GM21526 (cell line): ENCODE measurements around the gene CEP89.
A peak's percentile ranks its signal among the peaks of the same experiment; 100 is the strongest.
"Not testable (repeated sequence)": the region's sequence is repeated elsewhere in the genome, so short reads cannot be mapped to it uniquely, and the experiment has no call there.

Experiments used
- ATAC-seq: cut with Tn5 transposase; IDR thresholded peaks from one replicate; pipeline ENCODE4 v1.9.1; 2021; ENCODE audit warnings: moderate library complexity; ENCODE audit not compliant: unreplicated experiment, low FRiP score

CEP89 gene

GRCh38 chr19:32896516-32897214, 75.1 kb downstream of the CEP89 start:
- no peak for ATAC-seq

- ATAC-seq: peak; percentile 82
Observed at GRCh38 chr19:32895384-32895783, 76.4 kb downstream of the CEP89 start.

GRCh38 chr19:32891609-32892008, 80.1 kb downstream of the CEP89 start:
- ATAC-seq: no peak

DNA sequence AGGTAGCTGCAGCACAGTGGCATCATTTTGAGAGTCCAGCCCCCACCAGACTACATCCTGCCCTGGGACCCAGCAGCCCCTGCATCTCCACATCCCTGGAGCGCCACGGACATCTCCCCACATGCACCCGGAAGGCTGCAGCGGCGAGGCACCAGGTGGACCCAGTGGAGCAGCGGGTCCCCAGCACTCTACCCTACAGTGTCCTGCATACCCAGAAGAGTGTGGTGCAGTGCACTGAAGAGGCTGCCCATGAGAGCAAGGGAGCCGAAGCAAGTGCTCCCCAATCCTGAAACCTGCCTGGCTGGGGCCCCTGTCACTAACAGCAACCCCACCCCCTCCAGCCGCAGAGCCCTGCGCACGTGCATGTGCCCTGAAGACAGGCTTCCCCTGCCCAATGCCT, 80.9 kb downstream of the CEP89 start:
- no peak for ATAC-seq

- no peak for ATAC-seq
Observed at GRCh38 chr19:32890326-32890725, 81.4 kb downstream of the CEP89 start.

DNA sequence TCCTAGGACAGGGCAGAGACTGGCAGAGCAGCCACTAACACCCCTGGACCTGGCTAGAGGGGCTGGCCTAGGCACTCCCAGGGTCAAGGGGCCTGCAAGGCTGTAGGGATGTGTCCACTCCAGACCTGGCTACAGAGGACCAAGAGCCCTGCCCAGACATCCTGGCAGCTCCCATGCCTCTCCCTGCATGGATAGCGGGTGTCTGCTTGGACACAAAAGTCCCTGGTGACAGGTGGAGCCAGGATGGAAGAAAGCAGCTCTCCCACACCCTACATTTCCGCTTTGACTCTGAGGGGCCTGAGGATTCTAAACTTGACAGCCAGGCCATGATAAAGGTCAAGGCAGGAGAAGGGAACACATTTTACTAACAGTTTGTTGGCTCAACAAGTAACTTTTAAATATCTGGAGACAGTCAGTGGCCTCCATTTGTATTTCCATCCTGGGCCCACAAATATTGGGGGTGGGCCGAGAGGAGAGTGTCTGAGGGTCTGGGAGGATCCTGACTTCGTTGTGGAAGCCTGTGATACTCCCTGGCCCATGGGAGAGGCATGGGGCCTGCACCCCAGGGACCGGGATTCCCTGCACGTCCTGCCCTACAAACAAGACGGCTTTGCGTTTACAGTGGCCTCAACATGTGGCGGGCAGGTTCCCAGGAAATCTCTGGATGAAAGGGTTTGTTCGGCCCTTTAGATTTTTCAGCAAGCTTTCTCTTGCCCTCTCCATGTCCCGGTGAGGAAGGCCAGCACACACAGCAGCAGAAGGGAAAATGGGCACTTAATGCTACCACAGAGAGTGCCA, 82.4 kb downstream of the CEP89 start:
- no peak for ATAC-seq

GRCh38 chr19:32887572-32888215, 84.1 kb downstream of the CEP89 start:
- no peak for ATAC-seq

GRCh38 chr19:32886241-32886640, 85.5 kb downstream of the CEP89 start:
- no peak for ATAC-seq

GRCh38 chr19:32885255-32885654, 86.5 kb downstream of the CEP89 start:
- not testable (repeated sequence) for ATAC-seq

- ATAC-seq: no peak
Observed at GRCh38 chr19:32881766-32882165, 90.0 kb downstream of the CEP89 start.

DNA sequence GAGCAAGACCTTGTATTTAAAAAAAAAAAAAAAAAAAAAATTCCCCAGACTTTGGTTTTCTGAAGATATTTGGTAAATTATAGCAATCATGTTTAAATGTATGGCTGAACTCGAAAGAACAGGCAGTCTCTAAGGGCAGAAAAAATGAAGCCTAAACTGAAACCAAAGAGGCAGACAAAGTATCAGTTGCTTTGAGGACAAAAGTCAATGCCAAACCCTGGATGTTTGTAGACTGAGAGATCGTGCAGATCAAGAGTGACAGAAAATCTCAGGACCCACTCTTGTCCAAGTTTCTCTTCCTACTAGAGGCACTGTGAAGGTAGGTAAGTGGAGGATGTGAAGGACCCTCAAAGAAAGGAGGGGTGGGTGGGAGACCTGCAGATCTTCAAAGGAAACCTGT, 91.1 kb downstream of the CEP89 start:
- no peak for ATAC-seq

DNA sequence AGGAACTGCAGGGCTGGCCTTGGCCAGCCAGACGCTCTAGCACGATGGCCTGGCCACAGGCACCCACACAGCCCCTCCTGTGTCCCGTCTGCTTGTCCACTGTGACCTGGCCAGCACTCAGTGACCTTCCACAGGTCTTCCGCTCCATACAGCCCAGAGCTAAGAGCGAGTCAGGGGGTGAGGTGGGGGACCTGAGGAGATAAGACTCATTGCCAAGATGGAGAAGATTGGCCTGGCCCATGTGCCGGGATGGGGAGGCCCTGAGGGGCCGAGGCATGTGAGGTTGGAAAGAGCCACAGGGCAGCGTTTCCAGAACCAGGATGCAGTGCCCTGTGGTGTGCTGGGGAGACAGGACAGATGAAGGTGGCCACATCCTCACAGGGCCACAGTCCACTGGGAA, 92.0 kb downstream of the CEP89 start:
- no peak for ATAC-seq

GRCh38 chr19:32878988-32879387, 92.8 kb downstream of the CEP89 start:
- no peak for ATAC-seq

DNA sequence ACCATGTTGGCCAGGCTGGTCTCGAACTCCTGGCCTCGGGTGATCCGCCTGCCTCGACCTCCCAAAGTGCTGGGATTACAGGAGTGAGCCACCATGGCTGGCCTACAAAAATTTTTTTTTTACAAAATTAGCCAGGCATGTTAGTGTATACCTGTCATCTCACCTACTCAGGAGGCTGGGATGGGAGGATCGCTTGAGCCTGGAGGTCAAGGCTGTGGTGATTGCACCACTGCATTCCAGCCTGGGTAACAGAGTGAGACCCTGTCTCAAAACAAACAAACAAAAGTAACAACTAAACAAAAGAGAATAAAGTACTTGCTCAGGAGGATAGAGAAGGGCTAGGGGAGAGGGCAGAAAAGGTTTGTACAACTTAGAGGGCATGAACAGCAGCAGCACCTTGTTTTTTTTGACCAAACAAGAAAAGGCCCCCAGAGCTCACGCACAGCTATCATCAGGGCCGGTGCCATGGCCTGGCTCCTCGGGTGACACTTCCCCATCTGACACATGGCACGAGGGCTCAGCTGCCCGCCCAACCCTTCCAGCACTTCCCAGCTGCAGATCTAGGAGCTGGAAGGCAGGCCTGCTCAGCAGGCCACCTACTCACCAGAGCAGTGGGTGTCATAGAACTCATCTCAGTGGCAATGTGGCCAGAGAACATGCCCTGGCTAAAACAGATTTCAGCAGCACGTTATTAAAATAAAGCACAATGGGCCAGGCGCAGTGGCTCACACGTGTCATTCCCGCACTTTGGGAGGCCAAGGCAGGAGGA, 93.6 kb downstream of the CEP89 start:
- ATAC-seq: no peak

DNA sequence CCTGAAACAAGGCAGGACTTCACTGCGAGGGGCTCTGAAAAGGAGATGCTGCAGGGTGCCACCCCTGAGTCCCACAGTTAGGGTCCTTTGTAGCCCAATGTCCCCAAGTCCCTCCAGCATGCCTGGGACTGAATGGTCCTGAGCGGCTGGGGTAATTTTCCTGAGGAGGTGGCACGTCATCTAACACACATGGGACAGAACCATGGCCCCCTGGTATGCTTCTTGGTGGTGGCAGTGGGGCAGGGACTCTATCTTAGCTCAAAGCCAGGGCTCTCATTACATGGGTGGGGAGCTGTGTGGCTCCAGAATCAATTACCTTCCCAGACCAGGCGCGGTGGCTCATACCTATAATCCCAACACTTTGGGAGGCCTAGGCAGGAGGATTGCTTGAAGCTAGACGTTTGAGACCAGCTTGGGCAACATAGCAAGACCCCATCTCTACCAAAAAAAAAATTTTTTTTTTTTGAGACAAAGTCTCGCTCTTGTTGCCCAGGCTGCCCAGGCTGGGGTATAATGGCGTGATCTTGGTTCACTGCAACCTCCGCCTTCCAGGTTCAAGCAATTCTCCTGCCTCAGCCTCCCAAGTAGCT, 94.3 kb downstream of the CEP89 start:
- ATAC-seq: no peak

GRCh38 chr19:32876919-32877285, 94.9 kb downstream of the CEP89 start:
- no peak for ATAC-seq

DNA sequence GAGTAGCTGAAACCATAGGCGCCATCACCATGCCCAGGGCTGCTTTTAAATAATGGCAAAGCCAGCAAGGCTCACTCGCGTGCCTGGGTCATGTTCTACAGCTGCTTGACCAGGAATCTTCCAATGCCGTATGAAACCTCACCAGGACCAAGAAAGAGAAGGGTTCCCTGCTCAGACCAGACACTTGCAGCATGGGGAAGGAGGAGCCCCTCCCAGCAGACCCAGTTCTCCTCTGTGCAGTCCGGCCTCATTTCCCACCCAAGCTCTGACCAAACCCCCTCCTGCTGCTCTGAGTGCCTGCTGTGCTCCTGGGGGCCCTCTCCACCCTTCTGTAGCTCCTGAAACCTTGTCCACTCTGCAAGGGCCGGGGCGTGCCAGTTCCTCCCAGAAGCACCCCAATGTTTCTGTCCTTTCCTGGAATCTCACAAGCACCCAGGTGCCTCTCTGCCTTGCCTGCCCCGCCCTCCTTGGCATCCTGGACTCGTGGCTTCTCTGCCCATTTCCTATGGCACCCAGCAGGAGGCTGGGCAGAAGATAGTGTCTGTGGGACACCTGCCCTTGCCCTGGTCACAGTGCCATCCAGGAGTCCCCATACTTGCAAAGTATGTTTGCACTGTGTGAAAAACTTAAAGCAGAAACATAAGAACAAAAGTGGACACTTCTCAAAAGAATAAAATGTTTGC, 95.4 kb downstream of the CEP89 start:
- ATAC-seq: no peak

DNA sequence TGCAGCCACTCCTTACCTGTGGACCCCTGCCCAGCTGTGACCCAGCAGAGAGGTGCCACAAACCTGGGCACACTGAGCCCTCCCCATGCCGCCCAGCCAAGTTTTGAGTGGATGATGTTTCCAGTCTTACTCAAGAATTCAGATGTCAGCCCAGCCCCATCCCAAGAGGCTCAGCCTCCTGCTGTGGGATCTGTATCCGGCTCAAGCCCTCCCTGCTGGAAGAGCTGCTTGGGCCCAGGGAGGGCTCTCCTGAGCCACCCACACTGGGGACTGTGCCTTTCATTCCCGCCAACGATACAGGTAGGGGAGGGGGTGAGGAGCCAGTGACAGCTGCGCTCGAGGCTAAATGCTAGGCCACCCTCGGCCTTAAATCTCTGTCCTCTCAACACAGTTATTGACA, 96.3 kb downstream of the CEP89 start:
- ATAC-seq: no peak

DNA sequence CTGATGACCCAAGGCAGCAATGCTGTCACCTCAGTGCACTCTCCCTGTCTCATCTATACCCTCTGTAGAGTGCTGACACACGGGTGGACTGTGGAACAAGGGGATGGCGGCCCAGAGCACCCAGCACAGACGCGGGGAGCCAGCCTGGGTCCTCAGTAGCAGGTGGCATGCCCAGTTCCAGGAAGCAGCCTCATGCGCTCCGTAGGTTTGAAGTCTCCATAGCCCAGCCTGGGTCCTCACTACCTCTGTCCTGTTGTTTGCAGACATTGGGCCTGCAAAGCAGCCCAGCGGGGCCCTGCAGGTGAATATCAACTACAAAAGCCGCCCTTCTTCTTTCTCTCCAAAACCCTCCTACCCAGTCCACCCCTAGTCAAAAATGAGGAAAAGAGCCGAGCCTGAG, 97.2 kb downstream of the CEP89 start:
- ATAC-seq: no peak
